Vagina (tissue), 2 donors: ENCODE results near the gene RSF1.

Experiments used
- POLR2AphosphoS5 ChIP-seq, 2 donors: sonication (generic); formaldehyde crosslinking; IDR thresholded peaks; one replicate each; pipeline ENCODE4 v1.9.0; 2017; ENCODE audit warnings: antibody characterized with exemption in 2 of 2, mild to moderate bottlenecking in 2 of 2, low read depth in 1 of 2; ENCODE audit not compliant: insufficient read depth in 1 of 2
- TF ChIP-seq, protein P1 (sequence below), 3 experiments: fragments of 450-650 bp in 2 of 3; fragments of 200-600 bp in 1 of 3; sonication (generic) in 1 of 3; IDR thresholded peaks; one replicate each; pipeline ENCODE4 v1.5.1; 2017 to 2019; ENCODE audit warnings: antibody characterized with exemption in 3 of 3, mild to moderate bottlenecking in 2 of 3, moderate library complexity in 2 of 3

- TF ChIP-seq, protein P1, sequence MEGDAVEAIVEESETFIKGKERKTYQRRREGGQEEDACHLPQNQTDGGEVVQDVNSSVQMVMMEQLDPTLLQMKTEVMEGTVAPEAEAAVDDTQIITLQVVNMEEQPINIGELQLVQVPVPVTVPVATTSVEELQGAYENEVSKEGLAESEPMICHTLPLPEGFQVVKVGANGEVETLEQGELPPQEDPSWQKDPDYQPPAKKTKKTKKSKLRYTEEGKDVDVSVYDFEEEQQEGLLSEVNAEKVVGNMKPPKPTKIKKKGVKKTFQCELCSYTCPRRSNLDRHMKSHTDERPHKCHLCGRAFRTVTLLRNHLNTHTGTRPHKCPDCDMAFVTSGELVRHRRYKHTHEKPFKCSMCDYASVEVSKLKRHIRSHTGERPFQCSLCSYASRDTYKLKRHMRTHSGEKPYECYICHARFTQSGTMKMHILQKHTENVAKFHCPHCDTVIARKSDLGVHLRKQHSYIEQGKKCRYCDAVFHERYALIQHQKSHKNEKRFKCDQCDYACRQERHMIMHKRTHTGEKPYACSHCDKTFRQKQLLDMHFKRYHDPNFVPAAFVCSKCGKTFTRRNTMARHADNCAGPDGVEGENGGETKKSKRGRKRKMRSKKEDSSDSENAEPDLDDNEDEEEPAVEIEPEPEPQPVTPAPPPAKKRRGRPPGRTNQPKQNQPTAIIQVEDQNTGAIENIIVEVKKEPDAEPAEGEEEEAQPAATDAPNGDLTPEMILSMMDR (IDR thresholded peaks at IDR 0.05), result no peak
- TF ChIP-seq POLR2AphosphoS5 (IDR thresholded peaks at IDR 0.05; ENCODE audit: insufficient read depth in 1 of 2, low read depth in 1 of 2), result no peak
Measured at GRCh38 chr11:77630157-77630710, 190.3 kb downstream of the RSF1 start.
